Endothelial cell of umbilical vein (primary cell): ENCODE data around the gene ANAPC7. TPM values are rescaled to one million over a fixed set of nuclear protein-coding genes. Genes with fewer than 3 reads are reported as not detected.
"Not testable (repeated sequence)": the region's sequence is repeated elsewhere in the genome, so short reads cannot be mapped to it uniquely, and the experiment has no call there.

ENCODE experiments used
- BruUV-seq: library from RNA; stranded (reverse); fragments of 400-500 nt; replicated peaks from 2 replicates; lab custom pipeline; 2021; lab: Mats Ljungman, UMichigan
- CTCF ChIA-PET: fragments of 300-600, 350-600 bp; sonication (Branson Sonifier 250); formaldehyde crosslinking; loops from one replicate; lab custom pipeline; 2021; ENCODE audit warnings: antibody characterized with exemption, inconsistent platforms; lab: Charles Lee
- POLR2A ChIA-PET: fragments of 300-600, 350-600 bp; sonication (Branson Sonifier 250); formaldehyde crosslinking; loops from one replicate; lab custom pipeline; 2021; ENCODE audit warnings: antibody characterized with exemption, inconsistent platforms; lab: Charles Lee
- DNase-seq: peaks from one replicate; pipeline ENCODE4 v3.0.0-alpha.2; 2011; ENCODE audit warnings: low read depth, low spot score
- FAIRE-seq: peaks from 2 replicates; lab custom pipeline; 2011; peaks lifted over from hg19 to GRCh38; lab: Jason Lieb, UNC
- H2AFZ ChIP-seq: 2 replicates; pipeline ENCODE4 v1.6.0; 2012; ENCODE audit warnings: low read depth, low read length, control low read depth, inconsistent platforms
- H3K27ac ChIP-seq: 2 replicates; pipeline ENCODE4 v1.5.1; 2011; ENCODE audit warnings: low read depth, mild to moderate bottlenecking, control low read depth, low read length, moderate library complexity; ENCODE audit not compliant: insufficient read depth
- H3K27me3 ChIP-seq, 2 experiments: 2 replicates each; pipeline versions ENCODE4 v1.6.0 to v1.6.1; 2011; ENCODE audit warnings: low read length in 2 of 2, mixed read lengths in 1 of 2; ENCODE audit not compliant: control insufficient read depth in 2 of 2, insufficient read depth in 2 of 2
- H3K36me3 ChIP-seq, 2 experiments: 2 replicates in 1 of 2; 3 replicates in 1 of 2; pipeline ENCODE4 v1.5.1; 2011; ENCODE audit warnings: low read length in 2 of 2, mild to moderate bottlenecking in 1 of 2, moderate library complexity in 1 of 2; ENCODE audit not compliant: control insufficient read depth in 2 of 2, insufficient read depth in 2 of 2; ENCODE audit errors: extremely low read depth in 1 of 2
- H3K4me1 ChIP-seq: 3 replicates; pipeline ENCODE4 v1.5.1; 2011; ENCODE audit warnings: mild to moderate bottlenecking, low read length; ENCODE audit not compliant: control insufficient read depth, insufficient read depth; ENCODE audit errors: extremely low read depth
- H3K4me2 ChIP-seq: 2 replicates; pipeline ENCODE4 v1.6.1; 2011; ENCODE audit warnings: low read length, control low read depth, mixed read lengths; ENCODE audit not compliant: insufficient read depth
- H3K4me3 ChIP-seq, 3 experiments: fragments of 200-600 bp in 1 of 3; sonication (generic), shearing (Covaris generic) in 1 of 3; replicated peaks in 1 of 3; 2 replicates each; pipeline ENCODE4 v1.5.1; 2011 to 2016; ENCODE audit warnings: control low read depth in 3 of 3, low read length in 3 of 3, mild to moderate bottlenecking in 2 of 3, inconsistent platforms in 1 of 3, low read depth in 1 of 3, moderate library complexity in 1 of 3; ENCODE audit not compliant: insufficient read depth in 1 of 3
- H3K79me2 ChIP-seq: 2 replicates; pipeline ENCODE4 v1.6.0; 2012; ENCODE audit warnings: low read length, inconsistent platforms; ENCODE audit not compliant: control insufficient read depth, insufficient read depth
- H3K9ac ChIP-seq: replicated peaks from 2 replicates; pipeline ENCODE3; 2011; ENCODE audit warnings: low read length, control low read depth; ENCODE audit not compliant: insufficient read depth; ENCODE audit errors: extremely low read depth
- H3K9me1 ChIP-seq: replicated peaks from 3 replicates; pipeline ENCODE4 v1.6.0; 2011; ENCODE audit warnings: mild to moderate bottlenecking, low read length; ENCODE audit not compliant: control insufficient read depth, insufficient read depth; ENCODE audit errors: extremely low read depth
- H3K9me3 ChIP-seq: replicated peaks from 2 replicates; pipeline ENCODE4 v1.5.1; 2012; ENCODE audit warnings: low read length, inconsistent platforms; ENCODE audit not compliant: control insufficient read depth, insufficient read depth
- H4K20me1 ChIP-seq: replicated peaks from 2 replicates; pipeline ENCODE3; 2011; ENCODE audit warnings: mild to moderate bottlenecking, low read length; ENCODE audit not compliant: control insufficient read depth, insufficient read depth; ENCODE audit errors: extremely low read depth
- EZH2 ChIP-seq: IDR thresholded peaks from 2 replicates; pipeline ENCODE4 v1.6.1; 2012; ENCODE audit warnings: borderline replicate concordance, low read depth, mild to moderate bottlenecking, moderate library complexity, low read length, inconsistent platforms; ENCODE audit not compliant: severe bottlenecking
- GATA2 ChIP-seq: IDR thresholded peaks from 2 replicates; pipeline ENCODE4 v1.7.0; 2011; ENCODE audit warnings: low read depth, mild to moderate bottlenecking, moderate library complexity, mixed read lengths, low read length; ENCODE audit not compliant: insufficient read length, insufficient read depth
- JUN ChIP-seq: IDR thresholded peaks from 2 replicates; pipeline ENCODE4 v1.6.1; 2011; ENCODE audit warnings: borderline replicate concordance, low read depth; ENCODE audit not compliant: insufficient read length, insufficient read depth
- MAX ChIP-seq: IDR thresholded peaks from 2 replicates; pipeline ENCODE4 v1.6.1; 2011; ENCODE audit not compliant: insufficient read depth, insufficient read length
- dilution Hi-C: fragments of 300-500 bp; cut with MboI; formaldehyde crosslinking; loops from one replicate; pipeline ENCODE4 v1.15.0; 2019; ENCODE audit warnings: low sequenced_read_pairs; ENCODE audit not compliant: extremely low pct_ligation_motif_present
- intact Hi-C: fragments of 100-400 bp; cut with micrococcal nuclease; formaldehyde crosslinking; loops from one replicate; pipeline ENCODE4 v1.10.0; 2022
- polyA plus RNA-seq, 4 experiments: library from polyadenylated mRNA; depleted of rRNA in 3 of 4; stranded (reverse) in 3 of 4; unstranded in 1 of 4; fragments of >200 nt; gene quantifications; 2 replicates each; pipeline versions ENCODE4 v1.2.1 to v1.2.3, GENCODE V29; 2011 to 2012; ENCODE audit warnings: missing spikeins in 1 of 4
- total RNA-seq: library from RNA; stranded (reverse); gene quantifications from 2 replicates; pipeline ENCODE4 v1.2.3, GENCODE V29; 2021

ANAPC7 gene
- total and polyA plus RNA-seq, 2 donors (not counting 3 experiments of a cell fraction or from before 2014, with no cell fraction given), result 54.2 to 89.0 TPM

GRCh38 chr12:110379631-110380030, 23.9 kb downstream of the ANAPC7 start:
- ChIA-PET POLR2A (no interaction called here), CTCF (interaction anchor here (2.5 kb wide), 1 partner anchor 52 kb away, joined by 10 read pairs; no protein-coding TSS in a partner anchor)
- DNase-seq (no peak), FAIRE-seq (no peak)
- H3K4me3 ChIP-seq, result no peak overlapping the region
- H2AFZ ChIP-seq, result no peak overlapping the region
- BruUV-seq, result no TSS peak
- no peaks in the 10 kb centered on the region for H3K4me1 ChIP-seq
- no peaks in the 10 kb centered on the region for H3K27me3 ChIP-seq
- no peak overlapping the region for H3K4me2 ChIP-seq
- intact Hi-C loops (no loop called here), dilution Hi-C loops (no loop called here)
- no peaks in the 10 kb centered on the region for H4K20me1 ChIP-seq
- no peaks in the 10 kb centered on the region for H3K9me1 ChIP-seq
- no peak overlapping the region for H3K9ac ChIP-seq
- peaks cover 21 to 31% of the 10 kb centered on the region in 2 experiments for H3K36me3 ChIP-seq
- no peaks in the 10 kb centered on the region for H3K79me2 ChIP-seq
- H3K27ac ChIP-seq, result no peak overlapping the region
- no peaks in the 10 kb centered on the region for H3K9me3 ChIP-seq
- TF ChIP-seq EZH2, result no peak
- no peak for TF ChIP-seq GATA2
- no peak for TF ChIP-seq MAX
- no peak for TF ChIP-seq JUN

GRCh38 chr12:110379197-110379596, 24.3 kb downstream of the ANAPC7 start:
- H3K9ac ChIP-seq, result no peak overlapping the region
- no peak for TF ChIP-seq JUN
- no peak for TF ChIP-seq MAX
- no peak overlapping the region for H3K4me3 ChIP-seq
- H3K79me2 ChIP-seq, result no peaks in the 10 kb centered on the region
- no peaks in the 10 kb centered on the region for H4K20me1 ChIP-seq
- no peak overlapping the region for H3K4me2 ChIP-seq
- FAIRE-seq (no peak), DNase-seq (no peak)
- H3K9me3 ChIP-seq, result no peaks in the 10 kb centered on the region
- H3K4me1 ChIP-seq, result no peaks in the 10 kb centered on the region
- no peak overlapping the region for H2AFZ ChIP-seq
- intact Hi-C loops (no loop called here), dilution Hi-C loops (no loop called here)
- CTCF ChIA-PET, result interaction anchor here (2.5 kb wide), 1 partner anchor 52 kb away, joined by 10 read pairs; no protein-coding TSS in a partner anchor
- BruUV-seq, result no TSS peak
- no peak overlapping the region for H3K27ac ChIP-seq
- H3K27me3 ChIP-seq, result no peaks in the 10 kb centered on the region
- H3K36me3 ChIP-seq, result peaks cover 22 to 33% of the 10 kb centered on the region in 2 experiments
- POLR2A ChIA-PET, result no interaction called here
- H3K9me1 ChIP-seq, result no peaks in the 10 kb centered on the region

DNA sequence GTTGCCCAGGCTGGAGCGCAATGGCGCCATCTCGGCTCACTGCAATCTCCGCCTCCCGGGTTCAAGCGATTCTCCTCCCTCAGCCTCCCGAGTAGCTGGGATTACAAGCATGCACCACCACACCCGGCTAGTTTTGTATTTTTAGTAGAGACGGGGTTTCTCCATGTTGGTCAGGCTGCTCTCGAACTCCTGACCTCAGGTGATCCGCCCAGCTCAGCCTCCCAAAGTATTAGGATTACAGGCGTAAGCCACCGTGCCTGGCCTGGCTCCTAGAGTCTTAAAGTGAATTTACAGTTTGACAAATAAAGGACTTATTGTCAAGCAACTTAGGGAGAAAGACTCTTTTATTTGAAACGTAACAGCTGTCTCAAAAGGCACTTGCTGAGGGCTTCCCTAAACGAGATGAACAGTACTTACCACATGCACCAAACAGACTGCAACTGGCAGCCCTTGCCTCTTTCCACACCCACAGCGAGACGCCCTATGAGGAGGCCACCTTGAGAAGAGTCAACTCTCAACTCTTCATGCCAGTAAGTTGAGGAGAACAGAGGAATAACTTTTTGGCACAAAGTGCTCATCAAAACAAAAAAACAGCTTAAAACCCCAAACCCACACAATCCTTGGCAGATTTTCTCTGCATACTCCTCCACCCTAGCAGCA, 25.2 kb downstream of the ANAPC7 start:
- BruUV-seq, dilution Hi-C loops, H3K4me2 ChIP-seq, H2AFZ ChIP-seq, H3K4me1 ChIP-seq, H3K27ac ChIP-seq, POLR2A ChIA-PET, H3K27me3 ChIP-seq, FAIRE-seq, H3K9me3 ChIP-seq, intact Hi-C loops, H3K9ac ChIP-seq, H3K79me2 ChIP-seq, H4K20me1 ChIP-seq, H3K9me1 ChIP-seq, DNase-seq, H3K4me3 ChIP-seq: not testable (repeated sequence)
- CTCF ChIA-PET, result interaction anchor here (1.6 to 2.3 kb wide), 2 partner anchors 8 to 53 kb away, joined by 3 to 12 read pairs; no protein-coding TSS in a partner anchor
- peaks cover 29 to 39% of the 10 kb centered on the region in 2 experiments for H3K36me3 ChIP-seq
